RWPE1 (cell line): ENCODE data around the gene RFC4.

ENCODE experiments used
- CTCF ChIA-PET: fragments of 350-600 bp; sonication (Branson Sonifier 250); formaldehyde crosslinking; extraction: SDS; loops from one replicate; lab custom pipeline; 2021; lab: Yijun Ruan, JAX
- POLR2A ChIA-PET: fragments of 400-600 bp; formaldehyde crosslinking; extraction: SDS; loops from one replicate; lab custom pipeline; 2020; ENCODE audit warnings: antibody characterized with exemption; ENCODE audit not compliant: low non-redundant PET; lab: Yijun Ruan, JAX
- DNase-seq: peaks from one replicate; pipeline ENCODE4 v3.0.0; 2012; ENCODE audit warnings: low spot score
- H3K27ac ChIP-seq: fragments of 450-650 bp; 2 replicates; pipeline ENCODE4 v1.5.1; 2017
- TF ChIP-seq, protein P1 (sequence below): fragments of 450-650 bp; conservative IDR thresholded peaks from 2 replicates; pipeline ENCODE4 v1.5.1; 2017; ENCODE audit warnings: low read depth, mild to moderate bottlenecking

The RFC4 gene

DNA sequence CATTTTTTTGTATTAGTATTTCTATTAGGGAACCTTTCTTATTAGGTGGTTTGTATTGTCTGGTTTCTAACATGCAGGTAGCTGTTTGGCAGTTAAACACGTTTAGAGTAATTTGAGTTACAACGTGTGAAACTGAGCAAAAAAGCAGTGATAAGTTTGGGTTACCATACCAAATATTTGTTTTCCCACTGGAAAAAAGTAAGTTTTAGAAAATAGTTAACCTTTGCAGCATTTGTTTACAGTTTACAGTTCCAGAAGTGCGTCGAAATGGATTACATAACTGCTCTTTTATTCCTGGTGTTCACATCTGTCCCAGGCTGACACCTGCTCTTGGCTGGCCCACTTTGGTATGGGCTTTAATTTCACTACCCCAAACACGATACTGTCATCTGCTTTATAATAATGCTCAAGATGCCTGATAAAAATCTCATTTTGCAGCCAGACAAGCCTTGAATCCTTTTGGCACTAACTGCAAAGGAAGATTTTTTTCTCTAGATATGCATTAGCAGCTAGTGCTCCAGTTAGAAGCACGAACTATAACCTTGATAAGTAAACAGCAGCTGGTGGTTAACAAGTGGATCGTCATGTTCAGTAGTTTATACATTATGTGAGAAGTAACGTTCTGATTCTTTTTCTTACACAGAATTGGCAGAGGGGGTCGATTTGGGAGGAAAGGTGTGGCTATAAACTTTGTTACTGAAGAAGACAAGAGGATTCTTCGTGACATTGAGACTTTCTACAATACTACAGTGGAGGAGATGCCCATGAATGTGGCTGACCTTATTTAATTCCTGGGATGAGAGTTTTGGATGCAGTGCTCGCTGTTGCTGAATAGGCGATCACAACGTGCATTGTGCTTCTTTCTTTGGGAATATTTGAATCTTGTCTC is 17.6 kb downstream of the RFC4 start:
- H3K27ac ChIP-seq, result no peak overlapping the region
- TF ChIP-seq, protein P1, sequence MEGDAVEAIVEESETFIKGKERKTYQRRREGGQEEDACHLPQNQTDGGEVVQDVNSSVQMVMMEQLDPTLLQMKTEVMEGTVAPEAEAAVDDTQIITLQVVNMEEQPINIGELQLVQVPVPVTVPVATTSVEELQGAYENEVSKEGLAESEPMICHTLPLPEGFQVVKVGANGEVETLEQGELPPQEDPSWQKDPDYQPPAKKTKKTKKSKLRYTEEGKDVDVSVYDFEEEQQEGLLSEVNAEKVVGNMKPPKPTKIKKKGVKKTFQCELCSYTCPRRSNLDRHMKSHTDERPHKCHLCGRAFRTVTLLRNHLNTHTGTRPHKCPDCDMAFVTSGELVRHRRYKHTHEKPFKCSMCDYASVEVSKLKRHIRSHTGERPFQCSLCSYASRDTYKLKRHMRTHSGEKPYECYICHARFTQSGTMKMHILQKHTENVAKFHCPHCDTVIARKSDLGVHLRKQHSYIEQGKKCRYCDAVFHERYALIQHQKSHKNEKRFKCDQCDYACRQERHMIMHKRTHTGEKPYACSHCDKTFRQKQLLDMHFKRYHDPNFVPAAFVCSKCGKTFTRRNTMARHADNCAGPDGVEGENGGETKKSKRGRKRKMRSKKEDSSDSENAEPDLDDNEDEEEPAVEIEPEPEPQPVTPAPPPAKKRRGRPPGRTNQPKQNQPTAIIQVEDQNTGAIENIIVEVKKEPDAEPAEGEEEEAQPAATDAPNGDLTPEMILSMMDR, result no peak
- POLR2A ChIA-PET, result no interaction called here
- no peak for DNase-seq
- CTCF ChIA-PET, result no interaction called here

DNA sequence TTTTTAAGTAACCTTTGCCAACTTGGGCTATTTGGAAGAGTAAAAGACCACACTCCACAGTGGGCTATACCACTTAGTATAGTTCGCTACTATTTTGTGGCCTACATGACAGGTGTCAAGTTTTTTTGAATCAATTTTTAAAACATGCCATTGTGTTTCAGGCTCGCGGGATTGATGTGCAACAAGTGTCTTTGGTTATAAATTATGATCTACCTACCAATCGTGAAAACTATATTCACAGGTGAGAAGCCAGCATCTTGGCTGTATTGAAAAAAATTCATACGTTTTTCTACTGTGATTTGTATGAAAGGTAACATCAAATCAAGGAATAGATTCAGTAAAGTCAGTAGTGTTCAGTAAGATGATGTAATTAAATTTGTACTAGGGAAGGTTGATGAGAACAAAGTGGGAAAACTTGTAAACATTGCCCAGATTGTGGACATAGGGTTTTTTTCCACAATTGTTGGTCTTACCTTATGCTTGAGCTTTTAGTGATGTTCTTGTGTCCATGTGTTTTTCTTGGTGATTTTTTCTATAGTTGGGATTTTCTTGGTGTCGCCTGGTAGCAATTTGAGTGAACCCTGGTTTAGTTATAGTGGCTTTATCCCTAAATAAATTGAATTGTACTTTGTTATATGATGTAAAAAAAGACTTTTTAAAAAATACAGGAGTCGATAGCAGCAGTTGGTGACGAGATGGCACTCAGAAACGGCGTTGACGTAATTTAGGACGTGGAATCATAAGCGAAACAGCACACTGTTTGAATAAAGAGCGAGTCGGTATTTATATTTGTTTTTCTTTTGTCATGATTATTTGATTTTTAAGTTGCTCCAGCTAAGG is 18.4 kb downstream of the RFC4 start:
- no peak overlapping the region for H3K27ac ChIP-seq
- DNase-seq, result no peak
- CTCF ChIA-PET, result interaction anchor here (0.6 kb wide), 1 partner anchor 170 kb away, joined by 4 read pairs; no protein-coding TSS in a partner anchor

GRCh38 chr3:186786922-186787321 is 19.4 kb downstream of the RFC4 start:
- TF ChIP-seq, protein P1, result no peak
- ChIA-PET CTCF (no interaction called here), POLR2A (no interaction called here)
- DNase-seq, result no peak
- H3K27ac ChIP-seq, result no peak overlapping the region

More for the DNA sequence above, 18.4 kb downstream of the RFC4 start:
- TF ChIP-seq, protein P1, result no peak
- POLR2A ChIA-PET, result no interaction called here

DNA sequence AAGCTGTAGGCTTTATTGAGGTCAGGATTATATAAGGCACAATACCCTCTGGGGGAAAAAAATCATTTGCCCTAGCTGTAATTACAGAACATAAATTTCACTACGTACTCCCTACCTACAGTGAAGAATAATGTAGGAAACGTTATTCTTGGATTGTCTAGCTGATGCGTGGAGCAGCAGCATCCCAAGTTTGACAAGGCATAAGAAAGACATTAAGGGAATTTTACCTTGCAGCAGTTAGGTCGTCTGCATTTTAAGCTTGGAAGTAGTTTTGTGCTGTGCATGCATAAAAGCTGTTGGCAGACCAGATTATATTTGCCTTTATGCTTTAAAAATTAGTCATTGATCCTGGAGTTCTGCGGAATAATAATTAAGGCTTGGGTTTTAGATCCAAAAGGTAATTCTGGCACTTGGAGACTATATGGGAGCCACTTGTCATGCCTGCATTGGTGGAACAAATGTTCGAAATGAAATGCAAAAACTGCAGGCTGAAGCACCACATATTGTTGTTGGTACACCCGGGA is 20.7 kb downstream of the RFC4 start:
- CTCF ChIA-PET, result interaction anchor here (0.5 to 0.9 kb wide), 2 partner anchors 168 to 1548 kb away, joined by 3 to 5 read pairs; no protein-coding TSS in a partner anchor
- TF ChIP-seq, protein P1, result no peak
- POLR2A ChIA-PET, result no interaction called here
- no peak overlapping the region for H3K27ac ChIP-seq
- DNase-seq, result no peak

GRCh38 chr3:186784820-186785494 is 21.3 kb downstream of the RFC4 start:
- DNase-seq, result no peak
- no peak overlapping the region for H3K27ac ChIP-seq
- CTCF ChIA-PET, result interaction anchor here (0.5 to 2.0 kb wide), 5 partner anchors 39 to 1547 kb away, joined by 3 to 12 read pairs (median 3); no protein-coding TSS in a partner anchor
- TF ChIP-seq, protein P1, result no peak
- POLR2A ChIA-PET, result no interaction called here
